Glutamatergic neuron (in vitro differentiated cells): ENCODE results near the gene GRID1. TPM values are rescaled to one million over a fixed set of nuclear protein-coding genes. Genes with fewer than 3 reads are reported as not detected.

Experiments
- DNase-seq: peaks from one replicate; pipeline ENCODE4 v3.0.0; 2022
- H3K27ac Mint-ChIP-seq: one replicate; pipeline ENCODE4 v1.8.0; 2020; ENCODE audit warnings: mild to moderate bottlenecking, mixed read lengths, inconsistent platforms; ENCODE audit not compliant: unreplicated experiment
- H3K27me3 Mint-ChIP-seq: one replicate; pipeline ENCODE4 v1.8.0; 2020; ENCODE audit warnings: mild to moderate bottlenecking, moderate library complexity, mixed read lengths, inconsistent platforms; ENCODE audit not compliant: unreplicated experiment
- H3K36me3 Mint-ChIP-seq: one replicate; pipeline ENCODE4 v1.8.0; 2020; ENCODE audit warnings: mild to moderate bottlenecking, mixed read lengths, inconsistent platforms; ENCODE audit not compliant: unreplicated experiment
- H3K4me1 Mint-ChIP-seq: one replicate; pipeline ENCODE4 v1.8.0; 2020; ENCODE audit warnings: mild to moderate bottlenecking, low read depth, mixed read lengths, inconsistent platforms; ENCODE audit not compliant: unreplicated experiment
- H3K4me3 Mint-ChIP-seq: one replicate; pipeline ENCODE4 v1.8.0; 2020; ENCODE audit warnings: mild to moderate bottlenecking, mixed read lengths, inconsistent platforms; ENCODE audit not compliant: unreplicated experiment
- H3K9me3 Mint-ChIP-seq: one replicate; pipeline ENCODE4 v1.8.0; 2020; ENCODE audit warnings: mild to moderate bottlenecking, moderate library complexity, mixed read lengths, inconsistent platforms; ENCODE audit not compliant: unreplicated experiment
- CTCF ChIP-seq: fragments of 200-600 bp; sonication (generic); IDR thresholded peaks from one replicate; pipeline ENCODE4 v1.5.0; 2021; ENCODE audit not compliant: partially characterized antibody, unreplicated experiment
- total RNA-seq: library from RNA; stranded (reverse); fragmentation: NEBNext Ultra II Directional; extraction: Animal tissue kit (Norgen Biotek cat#: 25700); gene quantifications from one replicate; pipeline ENCODE4 v1.2.1, GENCODE V29; 2021; ENCODE audit not compliant: unreplicated experiment

The GRID1 gene
- total RNA-seq, 1 donor from 2014 or later, result 8.0 TPM

GRCh38 chr10:86086418-86086817 lies 280.2 kb downstream of the GRID1 start:
- Mint-ChIP-seq H3K27ac (no peak overlapping the region), H3K4me3 (no peak overlapping the region), H3K27me3 (peaks cover 1% of the 10 kb centered on the region), H3K9me3 (peaks cover 2% of the 10 kb centered on the region), H3K4me1 (no peaks in the 10 kb centered on the region), H3K36me3 (no peaks in the 10 kb centered on the region)
- no peak for DNase-seq
- no peak for TF ChIP-seq CTCF

- H3K36me3 Mint-ChIP-seq, result no peaks in the 10 kb centered on the region
- peaks cover 1% of the 10 kb centered on the region for H3K27me3 Mint-ChIP-seq
- no peak overlapping the region for H3K27ac Mint-ChIP-seq
- no peak for TF ChIP-seq CTCF
- no peaks in the 10 kb centered on the region for H3K4me1 Mint-ChIP-seq
- DNase-seq, result no peak
- H3K9me3 Mint-ChIP-seq, result peaks cover 2% of the 10 kb centered on the region
- H3K4me3 Mint-ChIP-seq, result no peak overlapping the region
These were observed 280.9 kb downstream of the GRID1 start for GRCh38 chr10:86085686-86086085.

GRCh38 chr10:86085136-86085535 lies 281.5 kb downstream of the GRID1 start:
- no peak for TF ChIP-seq CTCF
- Mint-ChIP-seq H3K27me3 (peaks cover 1% of the 10 kb centered on the region), H3K27ac (no peak overlapping the region), H3K4me1 (no peaks in the 10 kb centered on the region), H3K4me3 (no peak overlapping the region), H3K36me3 (no peaks in the 10 kb centered on the region), H3K9me3 (peaks cover 2% of the 10 kb centered on the region)
- no peak for DNase-seq

GRCh38 chr10:86084585-86084984 lies 282.0 kb downstream of the GRID1 start:
- DNase-seq, result no peak
- peaks cover 1% of the 10 kb centered on the region for H3K27me3 Mint-ChIP-seq
- no peak overlapping the region for H3K4me3 Mint-ChIP-seq
- H3K27ac Mint-ChIP-seq, result no peak overlapping the region
- peaks cover 2% of the 10 kb centered on the region for H3K9me3 Mint-ChIP-seq
- TF ChIP-seq CTCF, result no peak
- no peaks in the 10 kb centered on the region for H3K4me1 Mint-ChIP-seq
- no peaks in the 10 kb centered on the region for H3K36me3 Mint-ChIP-seq

- H3K4me1 Mint-ChIP-seq, result no peaks in the 10 kb centered on the region
- DNase-seq, result no peak
- H3K27me3 Mint-ChIP-seq, result peaks cover 1% of the 10 kb centered on the region
- no peak for TF ChIP-seq CTCF
- H3K9me3 Mint-ChIP-seq, result peaks cover 2% of the 10 kb centered on the region
- no peak overlapping the region for H3K27ac Mint-ChIP-seq
- H3K36me3 Mint-ChIP-seq, result no peaks in the 10 kb centered on the region
- no peak overlapping the region for H3K4me3 Mint-ChIP-seq
These were observed 282.9 kb downstream of the GRID1 start for GRCh38 chr10:86083664-86084175.
